AG09309 (cell line): ENCODE measurements around the gene AASDHPPT.

ENCODE experiments used
- DNase-seq: peaks from one replicate; pipeline ENCODE4 v3.0.0-alpha.2; 2010; ENCODE audit warnings: low read depth
- H3K4me3 ChIP-seq: 2 replicates; pipeline ENCODE4 v1.5.1; 2011; ENCODE audit warnings: mild to moderate bottlenecking, low read depth, low read length, moderate library complexity; ENCODE audit not compliant: control insufficient read depth
- CTCF ChIP-seq: IDR thresholded peaks from 2 replicates; pipeline ENCODE4 v1.5.1; 2011; ENCODE audit warnings: mild to moderate bottlenecking, low read depth, low read length, inconsistent platforms; ENCODE audit not compliant: insufficient read depth, control insufficient read depth; ENCODE audit errors: missing control alignments

AASDHPPT gene

GRCh38 chr11:106086135-106086534 is 8.7 kb downstream of the AASDHPPT start:
- no peak for TF ChIP-seq CTCF
- DNase-seq = no peak
- no peak overlapping the region for H3K4me3 ChIP-seq

GRCh38 chr11:106086850-106087249 is 9.4 kb downstream of the AASDHPPT start:
- no peak overlapping the region for H3K4me3 ChIP-seq
- DNase-seq = no peak
- TF ChIP-seq CTCF = no peak

- TF ChIP-seq CTCF = peak; percentile 83
- no peak for DNase-seq
- no peak overlapping the region for H3K4me3 ChIP-seq
Observed at GRCh38 chr11:106087815-106088435, 10.5 kb downstream of the AASDHPPT start.

- TF ChIP-seq CTCF = no peak
- H3K4me3 ChIP-seq = no peak overlapping the region
- no peak for DNase-seq
Observed at GRCh38 chr11:106088896-106089295, 11.4 kb downstream of the AASDHPPT start.

GRCh38 chr11:106091480-106092123 is 14.1 kb downstream of the AASDHPPT start:
- no peak for TF ChIP-seq CTCF
- no peak overlapping the region for H3K4me3 ChIP-seq
- peak; percentile 41 for DNase-seq

- TF ChIP-seq CTCF = no peak
- no peak for DNase-seq
- no peak overlapping the region for H3K4me3 ChIP-seq
Observed at GRCh38 chr11:106092446-106092845, 15.0 kb downstream of the AASDHPPT start.
